HG03280 (cell line): ENCODE results near the gene GPR55.

Experiments used
- ATAC-seq: cut with Tn5 transposase; IDR thresholded peaks from one replicate; pipeline ENCODE4 v1.9.1; 2021; ENCODE audit warnings: mild to moderate bottlenecking, moderate library complexity; ENCODE audit not compliant: unreplicated experiment

GPR55 gene

GRCh38 chr2:230870544-230871360 is 54.3 kb downstream of the GPR55 start:
- ATAC-seq, result no peak

- ATAC-seq, result no peak
Measured at GRCh38 chr2:230869914-230870543, 55.0 kb downstream of the GPR55 start.

GRCh38 chr2:230868947-230869913 is 55.8 kb downstream of the GPR55 start:
- ATAC-seq, result no peak

GRCh38 chr2:230868161-230868946 is 56.7 kb downstream of the GPR55 start:
- ATAC-seq, result no peak

GRCh38 chr2:230866756-230867523 is 58.1 kb downstream of the GPR55 start:
- ATAC-seq, result no peak

- ATAC-seq, result no peak
Measured at GRCh38 chr2:230865766-230866755, 59.0 kb downstream of the GPR55 start.

- ATAC-seq, result no peak
Measured at GRCh38 chr2:230865307-230865765, 59.7 kb downstream of the GPR55 start.

- ATAC-seq, result peak; percentile 75
Measured at GRCh38 chr2:230864605-230865306, 60.3 kb downstream of the GPR55 start, which contains the start of gene ITM2C. Gene ITM2C (plus strand): TSS chr2:230864942. CDS start chr2:230865026, 84 bp downstream.

GRCh38 chr2:230864122-230864604 is 60.9 kb downstream of the GPR55 start:
- ATAC-seq, result no peak

GRCh38 chr2:230863442-230864121 is 61.5 kb downstream of the GPR55 start:
- no peak for ATAC-seq

GRCh38 chr2:230863031-230863430 is 62.0 kb downstream of the GPR55 start:
- no peak for ATAC-seq

GRCh38 chr2:230862292-230862691 is 62.8 kb downstream of the GPR55 start:
- ATAC-seq, result no peak

- ATAC-seq, result no peak
Measured at GRCh38 chr2:230861552-230862255, 63.3 kb downstream of the GPR55 start.
